GM18517 (cell line): ENCODE results near the gene NECTIN4.
"Not testable (repeated sequence)": the region's sequence is repeated elsewhere in the genome, so short reads cannot be mapped to it uniquely, and the experiment has no call there.

Source experiments
- ATAC-seq: cut with Tn5 transposase; IDR thresholded peaks from one replicate; pipeline ENCODE4 v1.9.1; 2021; ENCODE audit warnings: mild to moderate bottlenecking, moderate library complexity; ENCODE audit not compliant: unreplicated experiment

The NECTIN4 gene

DNA sequence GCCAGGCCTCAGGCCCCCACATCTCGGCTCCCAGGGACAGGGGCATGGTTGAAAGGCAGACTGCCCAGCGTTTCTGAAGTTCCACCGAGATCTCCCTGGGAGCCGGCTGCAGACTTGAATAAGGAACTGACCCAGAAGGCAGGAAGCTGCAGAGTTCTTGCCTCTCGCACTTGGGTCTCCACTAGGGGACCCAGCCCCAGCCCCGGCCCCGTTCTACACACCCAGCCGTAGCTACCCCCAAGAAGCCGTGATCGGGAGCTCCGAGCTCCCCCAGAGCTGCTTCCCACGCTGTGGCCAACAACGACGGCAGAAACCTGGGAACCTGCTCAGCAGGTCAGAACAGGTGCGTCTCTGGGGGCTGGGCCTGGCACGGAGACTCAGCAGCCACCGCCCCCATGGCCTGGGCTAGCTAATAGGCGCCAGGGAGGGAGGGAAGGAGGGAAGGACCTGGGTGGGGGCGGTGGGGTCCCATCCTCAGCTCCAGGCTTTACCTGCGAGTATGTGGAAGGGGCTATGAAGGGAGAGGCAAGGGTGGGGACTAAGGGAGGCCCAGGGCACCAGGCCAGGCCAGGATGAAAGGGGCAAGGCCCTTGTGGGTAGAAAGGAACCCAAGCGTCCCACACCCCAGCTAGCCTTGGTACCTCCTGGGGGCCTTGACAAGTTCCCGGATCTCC lies at the start of gene NECTIN4:
TSS of gene NECTIN4 (minus strand) at position 308 of the 674 bp plus-strand sequence. CDS start at position 46, 262 bp downstream.
- no peak for ATAC-seq

DNA sequence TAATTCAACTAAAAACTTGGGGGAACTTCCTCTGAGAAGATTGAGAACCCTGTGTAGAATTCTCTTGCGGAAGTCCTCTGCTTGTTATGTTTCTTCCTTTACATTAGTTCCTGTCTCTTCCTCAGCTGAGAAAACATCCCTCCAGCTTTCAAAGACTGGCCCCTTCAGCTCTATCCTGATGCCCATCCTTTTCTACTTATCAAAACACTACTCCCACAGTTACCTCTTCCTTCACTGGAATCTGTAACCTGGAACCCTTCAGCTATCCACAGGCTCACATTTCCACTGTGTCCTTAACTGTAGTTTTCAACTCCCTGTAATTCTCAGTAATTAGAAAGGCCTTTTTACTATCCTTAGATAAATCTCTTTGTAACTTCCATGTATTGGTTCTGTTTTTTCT lies 49.1 kb upstream of the NECTIN4 start:
- ATAC-seq = no peak

DNA sequence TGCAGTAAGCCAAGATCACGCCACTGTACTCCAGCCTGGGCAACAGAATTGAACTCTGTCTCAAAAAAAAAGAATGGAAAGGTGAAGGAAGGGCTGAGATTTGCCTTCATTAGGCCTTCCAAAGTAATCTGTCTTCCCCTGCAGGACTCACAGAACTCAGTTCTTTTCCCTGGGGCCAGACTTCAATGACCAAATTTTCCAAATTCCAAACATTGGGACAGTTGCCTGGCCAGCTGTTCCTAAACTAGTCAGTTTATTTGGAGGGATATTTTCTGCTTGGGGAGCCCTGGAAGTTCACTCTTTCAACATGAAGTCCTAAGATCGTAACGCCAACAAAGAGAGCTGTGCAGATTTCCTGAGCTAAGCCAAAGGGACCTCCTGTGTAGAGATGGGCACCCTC lies 48.5 kb upstream of the NECTIN4 start:
- ATAC-seq = no peak

DNA sequence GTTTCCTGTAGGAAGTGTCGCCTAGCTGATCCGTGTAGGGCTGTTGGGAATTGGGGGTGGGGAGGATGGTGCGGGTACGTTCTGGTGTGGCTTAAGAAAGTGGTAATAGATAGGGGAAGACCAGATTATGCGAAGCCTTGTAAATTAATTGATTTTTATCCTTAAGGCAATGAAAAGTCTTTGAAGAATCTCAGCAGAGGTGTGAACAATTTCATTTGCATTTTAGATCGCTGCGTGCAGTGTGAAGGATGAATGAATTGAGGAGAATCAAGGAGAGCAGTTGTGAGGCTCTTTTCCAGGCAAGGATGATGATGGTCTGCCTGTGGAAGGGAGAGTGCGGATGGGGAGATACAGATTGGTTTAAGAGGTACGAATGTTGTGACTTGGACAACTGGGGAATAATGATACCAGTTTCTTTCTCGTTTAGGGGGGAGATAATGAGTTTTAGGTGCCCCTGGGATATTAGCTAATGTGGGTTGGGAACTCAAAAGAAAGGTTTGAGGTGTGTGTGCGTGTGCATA lies 43.9 kb upstream of the NECTIN4 start:
- peak; percentile 3 for ATAC-seq

DNA sequence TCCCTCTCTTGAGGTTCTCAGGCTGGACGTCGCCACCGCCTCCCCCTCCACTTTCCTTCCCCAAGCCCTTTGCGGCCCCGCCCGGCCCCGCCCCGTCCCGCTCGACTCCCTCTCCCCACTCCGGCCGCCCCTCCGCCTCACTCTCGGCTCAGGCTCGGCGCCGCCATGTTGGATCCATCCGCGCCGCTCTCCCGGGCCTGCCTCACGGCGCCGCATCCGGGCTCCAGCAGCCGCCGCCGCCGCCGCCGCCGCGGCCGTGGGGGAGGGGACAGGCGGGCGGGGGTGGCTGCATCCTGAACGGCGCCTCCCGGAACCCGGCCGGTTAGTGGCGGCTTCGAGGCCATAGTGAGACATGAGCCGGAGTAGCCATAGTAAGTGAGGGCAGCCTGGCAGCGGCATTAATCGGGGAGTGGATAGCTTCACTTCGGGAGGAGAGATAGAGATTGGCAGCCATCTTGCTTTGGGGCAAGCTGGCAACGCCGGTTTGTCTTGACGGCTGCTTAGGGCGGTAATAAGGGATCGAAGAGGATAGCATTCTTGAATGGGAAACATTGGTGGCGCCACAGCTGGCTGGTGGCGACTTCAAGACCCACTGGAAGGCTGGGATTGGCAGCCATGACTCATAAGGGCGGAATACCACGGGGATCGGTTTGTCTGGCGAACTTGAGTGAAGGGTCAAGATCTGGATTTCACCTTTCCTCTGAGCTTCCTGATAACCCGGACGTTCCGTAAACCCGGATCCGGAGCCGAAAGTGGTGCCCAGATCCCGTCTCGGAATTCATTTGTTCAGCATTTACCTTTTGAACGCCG lies 43.3 kb upstream of the NECTIN4 start, which contains the start of gene DEDD:
TSS of gene DEDD (minus strand) at position 258 of the 810 bp plus-strand sequence. CDS start 8,205 bp downstream, outside the sequence.
- ATAC-seq = peak; percentile 94

DNA sequence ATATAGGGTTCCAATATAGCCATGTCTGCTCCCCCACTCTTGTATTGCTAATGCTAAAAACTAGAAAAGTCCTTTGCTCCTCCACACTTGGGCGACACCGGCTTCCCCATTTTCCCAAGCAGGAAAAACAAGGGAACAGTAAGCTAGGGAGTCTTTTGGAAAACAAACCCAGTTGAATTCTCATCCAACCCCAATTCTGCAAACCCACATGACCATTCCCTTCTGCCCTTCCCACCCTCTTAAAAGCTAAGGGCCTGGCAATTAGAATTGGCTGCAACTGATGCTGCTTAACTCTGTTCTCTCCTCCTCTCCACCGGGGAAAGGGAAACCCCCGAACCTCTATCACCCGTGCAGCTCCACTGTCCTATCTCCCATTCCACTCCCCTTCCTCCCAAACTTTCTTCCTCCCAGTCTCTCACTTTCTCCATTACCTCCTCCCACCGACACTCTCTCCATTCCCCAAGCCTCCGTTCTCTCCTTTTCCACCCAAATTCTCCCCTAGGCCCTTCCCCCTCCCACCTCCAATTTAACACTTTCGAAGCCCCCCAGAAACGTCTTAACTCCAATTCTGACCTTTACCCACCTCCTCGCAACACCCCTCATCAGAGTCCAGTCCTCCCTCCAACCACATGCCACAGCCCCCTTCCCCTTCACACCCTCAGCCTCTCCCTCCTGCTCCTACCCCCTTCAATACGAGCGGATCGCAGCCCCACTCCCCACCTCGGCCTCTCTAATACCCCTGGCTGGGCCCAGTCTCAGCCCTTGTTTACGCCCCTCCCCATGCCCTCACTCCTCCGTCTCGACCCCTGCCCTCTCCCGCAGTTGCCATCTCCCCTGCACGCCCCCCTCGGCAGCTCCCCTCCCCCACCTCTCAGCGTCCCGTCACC lies 42.4 kb upstream of the NECTIN4 start:
- ATAC-seq = no peak

DNA sequence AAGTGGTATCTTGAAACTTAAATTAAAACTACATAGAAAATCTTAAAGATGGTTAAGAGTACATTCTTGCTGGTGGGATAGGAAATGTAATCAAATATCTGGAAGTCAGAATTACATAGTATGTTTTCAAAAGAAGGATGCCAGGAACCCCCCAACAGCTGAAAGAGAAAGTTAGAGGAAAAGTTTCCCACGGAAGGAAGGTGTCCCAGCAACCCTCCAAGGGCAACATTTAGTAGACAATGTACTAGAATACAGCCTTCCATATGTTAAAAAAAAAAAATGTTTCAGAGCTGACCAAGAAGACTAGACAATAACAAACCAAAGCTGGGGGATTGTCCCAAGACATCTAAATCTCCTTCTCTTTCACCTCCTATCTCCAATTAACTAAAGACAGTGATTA lies 40.9 kb upstream of the NECTIN4 start:
- no peak for ATAC-seq

DNA sequence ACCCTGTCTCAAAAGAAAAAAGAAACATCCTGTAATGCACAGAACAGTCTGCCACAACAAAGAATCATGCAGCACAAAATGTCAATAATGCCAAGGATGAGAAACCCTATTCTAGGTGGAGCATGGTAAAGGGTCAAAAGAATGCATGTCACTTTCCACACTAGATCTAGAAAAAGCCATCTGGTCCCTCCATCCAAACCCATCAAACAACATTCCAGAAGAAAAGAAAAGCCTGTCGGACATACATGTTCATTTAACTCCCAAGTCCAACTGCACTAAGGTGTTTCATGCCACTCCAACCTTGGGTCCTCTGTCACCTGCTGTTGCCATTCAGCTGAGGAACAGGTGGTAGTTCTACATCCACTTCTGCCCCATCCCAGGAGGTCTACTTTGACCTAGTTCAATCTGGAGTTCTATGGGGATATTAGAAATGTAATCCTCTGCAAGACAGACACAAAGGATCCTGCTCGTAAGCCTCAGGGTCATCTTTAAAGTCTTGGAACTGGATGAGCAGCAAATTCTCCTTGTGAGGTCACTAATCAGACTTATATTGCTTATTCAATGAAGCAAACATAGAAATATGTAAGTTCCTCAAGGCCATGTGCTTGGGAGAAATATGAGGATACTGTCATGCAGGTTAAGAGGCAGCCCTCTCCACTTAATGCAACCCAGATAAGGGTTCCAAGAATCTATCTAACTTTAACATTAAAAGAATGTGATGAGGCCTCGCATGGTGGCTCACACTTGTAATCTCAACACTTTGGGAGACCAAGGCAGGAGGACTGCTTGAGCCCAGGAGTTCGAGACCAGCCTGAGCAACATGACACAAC lies 39.4 kb upstream of the NECTIN4 start:
- ATAC-seq = no peak

DNA sequence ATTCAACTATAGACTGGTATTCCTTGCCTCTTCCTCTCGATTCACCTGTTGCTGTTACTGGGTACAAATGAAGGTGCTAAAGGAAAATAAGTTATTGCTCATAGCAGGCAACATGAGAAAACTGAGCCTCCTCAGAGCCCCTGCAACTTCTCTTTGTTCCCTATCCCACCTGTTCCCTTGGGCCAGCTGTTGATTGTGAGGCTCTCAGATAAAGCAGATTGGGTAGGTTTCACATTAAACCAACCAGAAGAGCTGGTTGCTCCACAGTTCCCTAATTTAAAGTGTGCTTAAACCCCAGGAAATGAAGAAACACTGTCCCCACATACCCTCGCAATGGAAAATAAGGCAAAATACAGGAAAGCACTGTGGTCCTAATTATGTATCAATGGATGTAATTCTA lies 38.3 kb upstream of the NECTIN4 start:
- no peak for ATAC-seq

DNA sequence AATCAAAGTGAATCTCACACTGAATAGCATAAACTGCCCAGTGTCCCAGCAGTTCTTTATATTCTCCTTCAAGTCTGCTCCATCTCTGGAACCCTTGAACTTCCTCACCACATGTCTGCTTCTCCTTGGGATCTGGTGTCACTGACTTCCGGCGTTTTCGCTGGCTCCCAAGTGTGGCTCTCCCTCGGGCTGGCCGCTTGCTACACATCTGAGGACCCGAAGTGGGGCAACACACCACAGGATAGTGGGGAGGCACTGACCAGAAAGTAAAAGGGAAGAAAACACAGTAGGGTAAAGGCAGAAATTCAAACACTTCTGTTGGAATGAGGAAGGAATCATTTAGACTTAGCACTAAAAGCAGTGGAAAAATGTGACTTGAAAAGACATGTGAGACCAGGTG lies 33.6 kb upstream of the NECTIN4 start:
- ATAC-seq = no peak

DNA sequence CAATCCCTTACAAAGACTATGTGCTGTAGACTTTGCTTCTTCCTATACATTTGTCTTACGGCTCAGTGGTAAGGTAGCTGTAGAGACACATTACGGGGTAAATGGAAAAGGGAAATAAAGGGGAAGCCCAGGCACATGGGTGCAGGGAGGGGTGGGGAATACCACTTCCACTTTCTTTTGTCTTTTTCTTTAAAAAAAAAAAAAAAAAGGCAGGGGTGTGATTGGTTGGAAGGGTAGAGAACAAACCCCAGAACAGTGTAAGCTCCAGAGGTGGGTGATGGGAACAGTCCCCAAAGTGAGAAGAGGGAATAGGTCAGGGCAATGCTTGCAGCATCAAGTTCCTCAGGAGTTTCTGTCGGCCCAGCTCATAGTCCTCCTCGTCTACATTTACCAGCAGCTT lies 32.5 kb upstream of the NECTIN4 start:
- ATAC-seq = no peak

DNA sequence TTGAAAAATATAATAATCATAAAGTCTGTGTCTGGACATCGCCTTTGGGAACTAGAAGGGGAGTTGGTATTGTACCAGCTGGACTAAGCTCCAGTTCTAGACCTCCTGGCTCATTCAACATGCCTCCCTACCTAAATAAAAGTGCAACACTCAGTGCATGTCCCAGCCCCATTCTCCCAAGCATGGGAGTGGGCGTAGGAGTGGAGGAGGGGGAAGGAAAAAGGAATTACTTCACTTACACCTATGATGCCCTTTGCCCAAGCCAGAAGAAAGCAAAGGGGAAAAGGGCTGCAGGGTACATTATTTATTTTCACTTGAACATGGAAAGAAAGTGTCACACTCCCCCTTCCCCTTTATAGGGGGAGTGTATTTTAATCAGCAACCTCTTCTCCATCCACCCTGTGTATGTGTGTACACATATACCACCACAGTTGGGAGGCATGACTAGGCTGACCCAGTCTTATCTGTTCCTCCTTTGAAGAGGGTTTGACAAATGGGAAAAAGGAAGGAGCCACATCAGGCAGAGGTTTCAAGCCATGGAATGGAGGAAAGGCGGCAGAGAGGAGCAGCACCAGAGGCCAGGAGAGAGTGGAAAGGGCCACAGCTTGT lies 31.8 kb upstream of the NECTIN4 start:
- ATAC-seq = no peak

DNA sequence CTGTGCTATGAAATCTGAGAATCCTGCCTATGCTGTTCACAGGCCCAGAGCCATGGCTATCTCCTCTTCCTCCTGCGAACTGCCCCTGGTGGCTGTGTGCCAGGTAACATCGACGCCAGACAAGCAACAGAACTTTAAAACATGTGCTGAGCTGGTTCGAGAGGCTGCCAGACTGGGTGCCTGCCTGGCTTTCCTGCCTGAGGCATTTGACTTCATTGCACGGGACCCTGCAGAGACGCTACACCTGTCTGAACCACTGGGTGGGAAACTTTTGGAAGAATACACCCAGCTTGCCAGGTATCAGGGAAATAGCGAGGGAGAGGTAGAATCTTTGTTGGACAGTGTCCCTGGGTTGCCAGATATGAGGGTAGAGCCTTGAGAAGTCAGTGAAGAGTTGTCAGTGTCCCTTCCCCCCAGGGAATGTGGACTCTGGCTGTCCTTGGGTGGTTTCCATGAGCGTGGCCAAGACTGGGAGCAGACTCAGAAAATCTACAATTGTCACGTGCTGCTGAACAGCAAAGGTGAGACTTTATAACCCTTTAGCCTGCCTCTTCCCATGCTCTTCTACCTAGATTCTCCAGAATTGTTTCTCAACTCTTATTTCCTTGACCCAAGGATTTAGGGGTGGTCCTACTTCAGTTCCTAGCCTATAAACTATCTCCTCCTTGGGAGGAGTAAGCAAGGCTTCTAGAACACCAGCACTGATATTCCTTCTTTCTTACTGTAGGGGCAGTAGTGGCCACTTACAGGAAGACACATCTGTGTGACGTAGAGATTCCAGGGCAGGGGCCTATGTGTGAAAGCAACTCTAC lies 29.9 kb upstream of the NECTIN4 start:
- ATAC-seq = peak; percentile 52

DNA sequence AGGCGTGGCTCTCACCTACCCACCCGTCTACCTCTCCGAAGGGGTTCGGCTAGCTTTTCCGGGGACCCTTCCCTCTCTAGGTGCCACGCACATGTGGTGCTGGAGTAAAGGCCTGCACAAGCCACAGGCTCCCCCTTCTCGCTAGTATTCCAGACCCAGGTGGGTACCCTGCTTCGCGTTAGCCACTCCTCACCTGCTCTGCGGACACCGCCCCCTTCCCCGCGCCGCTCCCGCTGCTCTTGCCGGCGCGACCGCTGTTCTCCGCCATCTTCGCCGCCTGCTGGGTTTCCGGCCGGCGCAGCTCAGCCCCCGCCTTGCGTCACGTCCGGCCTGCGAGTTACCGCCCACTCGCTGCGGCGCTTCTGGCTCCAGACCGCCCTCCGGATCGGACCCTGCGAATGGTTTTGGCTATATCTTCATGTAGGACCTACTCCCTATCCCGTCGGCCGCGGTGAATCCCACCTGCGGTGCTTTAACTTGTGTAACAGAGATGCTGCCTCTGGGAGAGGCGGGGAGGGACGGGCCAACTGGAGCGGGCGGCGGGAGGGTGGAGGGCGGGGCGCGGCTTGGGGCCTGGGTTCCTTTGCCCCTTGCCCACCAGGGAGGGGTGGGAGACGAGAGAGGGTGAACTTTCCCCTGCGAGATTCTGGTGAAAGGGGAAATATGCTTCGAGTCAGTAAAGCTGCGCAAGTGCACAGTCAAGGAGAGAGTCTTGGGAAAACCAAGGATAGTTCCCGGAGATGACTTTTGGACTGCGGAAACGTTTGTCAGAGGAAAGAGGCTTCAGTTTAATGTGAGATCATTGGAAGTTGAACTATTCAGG lies 28.6 kb upstream of the NECTIN4 start, which contains the start of the genes NIT1 and PFDN2:
TSS of gene NIT1 (plus strand) at position 347 of the 823 bp plus-strand sequence. CDS start at position 419, 72 bp downstream.
TSS of gene PFDN2 (minus strand) at position 279 of the 823 bp plus-strand sequence. CDS start at position 268, 11 bp downstream.
- peak; percentile 64 for ATAC-seq

DNA sequence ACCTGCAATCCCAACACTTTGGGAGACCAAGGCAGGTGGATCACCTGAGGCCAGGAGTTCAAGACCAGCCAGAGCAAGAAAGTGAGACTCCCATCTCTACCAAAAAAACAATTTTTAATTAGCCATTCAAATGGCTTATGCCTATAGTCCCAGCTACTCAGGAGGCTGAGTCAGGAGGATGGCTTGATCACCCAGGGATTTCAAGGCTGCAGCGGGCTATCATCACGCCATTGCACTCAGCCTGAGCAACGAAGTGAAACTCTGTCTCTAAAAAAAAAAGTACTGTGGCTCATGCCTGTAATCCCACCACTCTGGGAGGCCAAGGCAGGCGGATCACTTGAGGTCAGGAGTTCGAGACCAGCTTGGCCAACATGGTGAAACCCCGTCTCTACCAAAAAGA lies 26.6 kb upstream of the NECTIN4 start:
- ATAC-seq = not testable (repeated sequence)

DNA sequence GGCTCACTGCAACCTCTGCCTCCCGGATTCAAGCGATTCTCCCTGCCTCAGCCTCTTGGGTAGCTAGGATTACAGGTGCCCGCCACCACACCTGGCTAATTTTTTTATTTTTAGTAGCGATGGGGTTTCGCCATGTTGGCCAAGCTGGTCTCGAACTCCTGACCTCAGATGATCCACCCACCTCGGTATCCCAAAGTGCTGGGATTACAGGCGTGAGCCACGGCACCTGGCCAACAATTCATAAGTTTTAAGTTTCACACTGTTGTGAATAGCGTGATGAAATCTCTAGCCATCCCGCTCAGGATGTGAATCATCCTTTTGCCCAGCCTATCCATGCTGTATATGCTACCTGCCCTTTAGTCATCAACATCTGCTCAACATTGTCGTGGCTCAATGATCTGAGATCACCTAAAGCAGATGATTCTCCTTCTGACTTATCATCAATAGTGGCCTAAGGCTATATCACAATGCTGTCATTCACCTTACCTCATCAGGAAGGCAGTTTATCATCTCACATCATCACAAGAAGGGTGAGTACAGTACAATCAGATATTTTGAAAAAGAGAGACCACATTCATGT lies 25.9 kb upstream of the NECTIN4 start:
- no peak for ATAC-seq

DNA sequence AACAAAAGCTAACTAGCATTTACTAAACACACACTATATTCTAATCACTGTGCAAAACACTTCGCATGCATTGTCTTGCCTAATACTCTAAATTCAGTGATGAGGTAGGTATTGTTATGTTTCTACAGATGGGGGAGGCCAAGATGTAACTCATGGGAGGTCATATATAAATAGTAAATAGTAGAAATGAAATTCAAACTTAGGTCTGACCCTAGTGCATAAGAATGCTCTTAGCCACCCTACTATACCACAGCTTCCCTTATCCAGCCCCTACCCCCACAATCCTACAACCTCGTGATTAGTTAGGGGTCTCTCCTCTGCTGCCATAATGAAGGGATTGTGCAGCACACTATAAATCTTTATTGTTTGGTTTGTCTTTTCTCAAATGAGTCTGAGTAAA lies 25.2 kb upstream of the NECTIN4 start:
- ATAC-seq = no peak
